Fibroblast of lung (primary cell): Measurements from ENCODE around the gene PRSS53.
"Not testable (repeated sequence)": the region's sequence is repeated elsewhere in the genome, so short reads cannot be mapped to it uniquely, and the experiment has no call there.

Experiments
- EZH2 ChIP-seq: IDR thresholded peaks from 2 replicates; pipeline ENCODE4 v1.5.1; 2012; ENCODE audit warnings: low read length, control low read depth, mild to moderate bottlenecking; ENCODE audit errors: missing control alignments
- TF ChIP-seq, protein P1 (sequence below), 2 donors: IDR thresholded peaks in 1 of 2; conservative IDR thresholded peaks in 1 of 2; 1 replicate in 1 of 2; 2 replicates in 1 of 2; pipeline ENCODE4 v1.5.1; 2011 to 2012; ENCODE audit warnings: low read length in 2 of 2, control low read depth in 1 of 2, inconsistent platforms in 1 of 2, low read depth in 1 of 2, mild to moderate bottlenecking in 1 of 2

DNA sequence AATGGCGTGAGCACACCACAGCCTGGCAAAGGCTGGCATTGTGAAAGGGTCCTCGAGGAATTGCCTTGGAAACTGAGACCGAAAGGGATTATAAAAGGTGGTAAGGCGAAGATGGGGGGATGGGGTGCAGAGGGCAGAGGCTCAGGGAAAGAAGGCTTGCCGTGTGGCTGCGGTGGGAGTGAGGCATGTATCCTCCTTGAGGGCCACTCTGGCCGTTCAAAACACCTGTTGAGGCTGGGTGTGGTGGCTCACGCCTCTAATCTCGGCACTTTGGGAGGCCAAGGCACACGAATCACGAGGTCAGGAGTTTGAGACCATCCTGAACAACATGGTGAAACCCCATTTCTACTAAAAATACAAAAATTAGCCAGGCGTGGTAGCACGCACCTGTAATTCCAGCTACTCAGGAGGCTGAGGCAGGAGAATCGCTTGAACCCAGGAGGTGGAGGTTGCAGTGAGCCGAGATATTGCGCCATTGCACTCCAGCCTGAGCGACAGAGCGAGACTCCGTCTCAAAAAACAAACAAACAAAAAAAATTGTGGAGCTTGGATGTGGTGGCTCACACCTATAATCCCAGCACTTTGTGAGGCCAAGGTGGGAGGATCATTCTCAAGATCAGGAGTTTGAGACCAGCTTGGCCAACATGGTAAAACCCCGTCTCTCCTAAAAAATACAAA lies 48.2 kb upstream of the PRSS53 start:
- TF ChIP-seq, protein P1, sequence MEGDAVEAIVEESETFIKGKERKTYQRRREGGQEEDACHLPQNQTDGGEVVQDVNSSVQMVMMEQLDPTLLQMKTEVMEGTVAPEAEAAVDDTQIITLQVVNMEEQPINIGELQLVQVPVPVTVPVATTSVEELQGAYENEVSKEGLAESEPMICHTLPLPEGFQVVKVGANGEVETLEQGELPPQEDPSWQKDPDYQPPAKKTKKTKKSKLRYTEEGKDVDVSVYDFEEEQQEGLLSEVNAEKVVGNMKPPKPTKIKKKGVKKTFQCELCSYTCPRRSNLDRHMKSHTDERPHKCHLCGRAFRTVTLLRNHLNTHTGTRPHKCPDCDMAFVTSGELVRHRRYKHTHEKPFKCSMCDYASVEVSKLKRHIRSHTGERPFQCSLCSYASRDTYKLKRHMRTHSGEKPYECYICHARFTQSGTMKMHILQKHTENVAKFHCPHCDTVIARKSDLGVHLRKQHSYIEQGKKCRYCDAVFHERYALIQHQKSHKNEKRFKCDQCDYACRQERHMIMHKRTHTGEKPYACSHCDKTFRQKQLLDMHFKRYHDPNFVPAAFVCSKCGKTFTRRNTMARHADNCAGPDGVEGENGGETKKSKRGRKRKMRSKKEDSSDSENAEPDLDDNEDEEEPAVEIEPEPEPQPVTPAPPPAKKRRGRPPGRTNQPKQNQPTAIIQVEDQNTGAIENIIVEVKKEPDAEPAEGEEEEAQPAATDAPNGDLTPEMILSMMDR (conservative IDR thresholded peaks at IDR 0.05 in 1 of 2, IDR thresholded peaks at IDR 0.05 in 1 of 2; ENCODE audit: low read depth in 1 of 2, low read length in 2 of 2), result not testable (repeated sequence)
- not testable (repeated sequence) for TF ChIP-seq EZH2
